GM19324 (cell line): ENCODE results near the gene IL25.

Source experiments
- ATAC-seq: cut with Tn5 transposase; IDR thresholded peaks from one replicate; pipeline ENCODE4 v1.9.1; 2021; ENCODE audit warnings: mild to moderate bottlenecking, moderate library complexity; ENCODE audit not compliant: unreplicated experiment, low FRiP score

IL25 gene

GRCh38 chr14:23352506-23353432 is 19.8 kb upstream of the IL25 start, which contains the start of gene SLC22A17:
Gene SLC22A17, minus strand, starts transcription at chr14:23352887.
- ATAC-seq = no peak

GRCh38 chr14:23353433-23353780 is 19.2 kb upstream of the IL25 start:
- no peak for ATAC-seq

GRCh38 chr14:23354990-23355389 is 17.6 kb upstream of the IL25 start:
- ATAC-seq = no peak

GRCh38 chr14:23355871-23356435 is 16.7 kb upstream of the IL25 start:
- ATAC-seq = no peak

- ATAC-seq = no peak
Observed at GRCh38 chr14:23356662-23357061, 15.9 kb upstream of the IL25 start.

GRCh38 chr14:23357261-23357660 is 15.3 kb upstream of the IL25 start:
- no peak for ATAC-seq

- no peak for ATAC-seq
Observed at GRCh38 chr14:23358042-23358441, 14.6 kb upstream of the IL25 start.

- no peak for ATAC-seq
Observed at GRCh38 chr14:23358553-23359166, 13.9 kb upstream of the IL25 start.

GRCh38 chr14:23359167-23359626 is 13.4 kb upstream of the IL25 start:
- ATAC-seq = no peak

- ATAC-seq = no peak
Observed at GRCh38 chr14:23359722-23360447, 12.7 kb upstream of the IL25 start.

GRCh38 chr14:23360496-23360895 is 12.1 kb upstream of the IL25 start:
- ATAC-seq = no peak

GRCh38 chr14:23361320-23361719 is 11.3 kb upstream of the IL25 start:
- no peak for ATAC-seq

- no peak for ATAC-seq
Observed at GRCh38 chr14:23361763-23362162, 10.8 kb upstream of the IL25 start.

GRCh38 chr14:23362200-23362599 is 10.4 kb upstream of the IL25 start:
- ATAC-seq = no peak

- ATAC-seq = no peak
Observed at GRCh38 chr14:23364164-23365035, 8.2 kb upstream of the IL25 start.

GRCh38 chr14:23365036-23365731 is 7.4 kb upstream of the IL25 start, which contains the start of gene EFS:
Gene EFS, minus strand, starts transcription at chr14:23365172. Its CDS starts 147 bp downstream, at chr14:23365025.
- ATAC-seq = no peak

GRCh38 chr14:23365732-23366425 is 6.7 kb upstream of the IL25 start:
- ATAC-seq = no peak

GRCh38 chr14:23366426-23366921 is 6.1 kb upstream of the IL25 start:
- no peak for ATAC-seq
